GM23248 (cell line): Measurements from ENCODE around the gene SMO. TPM values are rescaled to one million over a fixed set of nuclear protein-coding genes. Genes with fewer than 3 reads are reported as not detected.

Experiments
- DNase-seq: peaks from one replicate; pipeline ENCODE4 v3.0.0-alpha.2; 2015
- H2AFZ ChIP-seq: fragments of 200-600 bp; sonication (generic); 2 replicates; pipeline ENCODE4 v1.6.1; 2016; ENCODE audit warnings: antibody characterized with exemption
- H3F3A ChIP-seq: fragments of 200-600 bp; sonication (generic); 2 replicates; pipeline ENCODE4 v1.6.1; 2016; ENCODE audit warnings: mild to moderate bottlenecking, antibody characterized with exemption, mixed run types; ENCODE audit not compliant: insufficient read depth
- H3K27ac ChIP-seq: fragments of 200-600 bp; sonication (generic); 2 replicates; pipeline ENCODE4 v1.5.1; 2016; ENCODE audit warnings: mild to moderate bottlenecking
- H3K27me3 ChIP-seq: fragments of 200-600 bp; sonication (generic); replicated peaks from 2 replicates; pipeline ENCODE4 v1.6.1; 2016; ENCODE audit warnings: mild to moderate bottlenecking; ENCODE audit not compliant: insufficient read depth
- H3K36me3 ChIP-seq: fragments of 200-600 bp; sonication (generic); 2 replicates; pipeline ENCODE4 v1.6.1; 2016; ENCODE audit warnings: low read depth, mild to moderate bottlenecking
- H3K4me1 ChIP-seq: fragments of 200-600 bp; sonication (generic); 2 replicates; pipeline ENCODE4 v1.6.1; 2016; ENCODE audit warnings: mild to moderate bottlenecking; ENCODE audit not compliant: insufficient read depth
- H3K4me2 ChIP-seq: fragments of 200-600 bp; sonication (generic); one replicate; pipeline ENCODE4 v1.6.1; 2016; ENCODE audit warnings: mild to moderate bottlenecking; ENCODE audit not compliant: unreplicated experiment
- H3K4me3 ChIP-seq: fragments of 200-600 bp; sonication (generic); 2 replicates; pipeline ENCODE4 v1.5.1; 2016; ENCODE audit warnings: mild to moderate bottlenecking
- H3K79me2 ChIP-seq: fragments of 200-600 bp; sonication (generic); 2 replicates; pipeline ENCODE4 v1.6.1; 2016; ENCODE audit warnings: mild to moderate bottlenecking; ENCODE audit not compliant: insufficient read depth
- H3K9ac ChIP-seq: fragments of 200-600 bp; sonication (generic); 2 replicates; pipeline ENCODE4 v1.6.1; 2016; ENCODE audit warnings: mild to moderate bottlenecking
- H3K9me2 ChIP-seq: fragments of 200-600 bp; sonication (generic); 2 replicates; pipeline ENCODE4 v1.6.1; 2016; ENCODE audit warnings: mixed run types, mild to moderate bottlenecking, moderate library complexity; ENCODE audit not compliant: insufficient read depth
- H3K9me3 ChIP-seq: fragments of 200-600 bp; sonication (generic); one replicate; pipeline ENCODE4 v1.6.1; 2017; ENCODE audit warnings: low read depth
- H4K20me1 ChIP-seq: fragments of 200-600 bp; sonication (generic); 2 replicates; pipeline ENCODE4 v1.6.0; 2016; ENCODE audit not compliant: insufficient read depth
- EZH2 ChIP-seq: fragments of 200-600 bp; sonication (generic); IDR thresholded peaks from 2 replicates; pipeline ENCODE4 v1.6.1; 2018; ENCODE audit warnings: antibody characterized with exemption, mild to moderate bottlenecking; ENCODE audit not compliant: insufficient read depth, poor library complexity, severe bottlenecking
- EZH2phosphoT487 ChIP-seq: fragments of 200-600 bp; sonication (generic); IDR thresholded peaks from 2 replicates; pipeline ENCODE4 v1.6.1; 2018; ENCODE audit warnings: antibody characterized with exemption, moderate library complexity, mild to moderate bottlenecking, low read depth; ENCODE audit not compliant: insufficient read depth
- WGBS, 2 experiments: methylation state at CpG; one replicate each; pipeline ENCODE4 v1.1.6; 2015 to 2017; ENCODE audit warnings: low lambda C conversion rate in 2 of 2, low coverage in 1 of 2; ENCODE audit errors: missing lambda C conversion rate in 2 of 2; 5-methylcytosine and 5-hydroxymethylcytosine counted together
- in situ Hi-C: fragments of 300-500 bp; cut with MboI; formaldehyde crosslinking; loops from 2 replicates; pipeline ENCODE4 v1.15.0; 2020
- polyA plus RNA-seq: library from polyadenylated mRNA; unstranded; fragments of >200 nt; fragmentation: Nextera tagmentation; extraction: Ambion mirVana; gene quantifications from 2 replicates; pipeline ENCODE4 v1.2.1, GENCODE V29; 2016
- total RNA-seq: library from RNA; depleted of rRNA; stranded (reverse); fragments of >200 nt; shearing (Covaris generic); gene quantifications from 2 replicates; pipeline ENCODE4 v1.2.3, GENCODE V29; 2014

SMO gene
- total and polyA plus RNA-seq, 2 experiments from 2014 or later, result 2.3 to 14.7 TPM

GRCh38 chr7:129146237-129146979 lies 42.0 kb upstream of the SMO start:
- Histone ChIP-seq H3K27ac (no peak overlapping the region), H3K4me3 (no peak overlapping the region), H3K36me3 (no peaks in the 10 kb centered on the region), H3K4me1 (no peaks in the 10 kb centered on the region), H3F3A (no peaks in the 10 kb centered on the region), H3K9ac (no peak overlapping the region), H3K79me2 (no peaks in the 10 kb centered on the region), H3K9me3 (no peaks in the 10 kb centered on the region), H3K27me3 (peaks cover 67% of the 10 kb centered on the region), H3K9me2 (no peaks in the 10 kb centered on the region), H3K4me2 (no peak overlapping the region), H2AFZ (no peak overlapping the region), H4K20me1 (no peaks in the 10 kb centered on the region)
- no peak for DNase-seq
- in situ Hi-C loops, result no loop called here
- WGBS, 2 experiments, result 60 to 71% methylated on average over 7 to 8 of the region's 8 CpGs
- TF ChIP-seq EZH2 (no peak), EZH2phosphoT487 (no peak)

GRCh38 chr7:129147731-129148130 lies 40.7 kb upstream of the SMO start:
- DNase-seq, result no peak
- Histone ChIP-seq H3K36me3 (no peaks in the 10 kb centered on the region), H4K20me1 (no peaks in the 10 kb centered on the region), H3K27ac (no peak overlapping the region), H3K9ac (no peak overlapping the region), H3K4me3 (no peak overlapping the region), H3K9me3 (no peaks in the 10 kb centered on the region), H2AFZ (no peak overlapping the region), H3K9me2 (no peaks in the 10 kb centered on the region), H3K4me2 (no peak overlapping the region), H3K79me2 (no peaks in the 10 kb centered on the region), H3K4me1 (no peaks in the 10 kb centered on the region), H3K27me3 (peaks cover 70% of the 10 kb centered on the region), H3F3A (no peaks in the 10 kb centered on the region)
- TF ChIP-seq EZH2phosphoT487 (no peak), EZH2 (no peak)
- 72 to 74% methylated on average over 3 of the region's 3 CpGs for WGBS, 2 experiments
- in situ Hi-C loops, result no loop called here

- in situ Hi-C loops, result no loop called here
- no peak for DNase-seq
- no peaks in the 10 kb centered on the region for H3K36me3 ChIP-seq
- H3K27me3 ChIP-seq, result peaks cover 65% of the 10 kb centered on the region
- H3K79me2 ChIP-seq, result no peaks in the 10 kb centered on the region
- H3K4me2 ChIP-seq, result no peak overlapping the region
- WGBS, 2 experiments, result 65 to 70% methylated on average over 8 of the region's 8 CpGs
- no peaks in the 10 kb centered on the region for H3F3A ChIP-seq
- H3K27ac ChIP-seq, result no peak overlapping the region
- H3K9me2 ChIP-seq, result no peaks in the 10 kb centered on the region
- no peak overlapping the region for H3K4me3 ChIP-seq
- TF ChIP-seq EZH2 (no peak), EZH2phosphoT487 (no peak)
- no peaks in the 10 kb centered on the region for H4K20me1 ChIP-seq
- no peaks in the 10 kb centered on the region for H3K9me3 ChIP-seq
- no peaks in the 10 kb centered on the region for H3K4me1 ChIP-seq
- H3K9ac ChIP-seq, result no peak overlapping the region
- no peak overlapping the region for H2AFZ ChIP-seq
Measured at GRCh38 chr7:129149511-129149910, 38.9 kb upstream of the SMO start.

- no peaks in the 10 kb centered on the region for H3K79me2 ChIP-seq
- H3K9me3 ChIP-seq, result no peaks in the 10 kb centered on the region
- H3K36me3 ChIP-seq, result no peaks in the 10 kb centered on the region
- in situ Hi-C loops, result no loop called here
- H3K4me2 ChIP-seq, result no peak overlapping the region
- H3K27me3 ChIP-seq, result peaks cover 72% of the 10 kb centered on the region
- no peak overlapping the region for H3K27ac ChIP-seq
- TF ChIP-seq EZH2 (no peak), EZH2phosphoT487 (no peak)
- WGBS, 2 experiments, result 56 to 62% methylated on average over 8 of the region's 8 CpGs
- no peaks in the 10 kb centered on the region for H3K4me1 ChIP-seq
- DNase-seq, result no peak
- H3K9me2 ChIP-seq, result no peaks in the 10 kb centered on the region
- no peaks in the 10 kb centered on the region for H4K20me1 ChIP-seq
- no peak overlapping the region for H3K9ac ChIP-seq
- H3F3A ChIP-seq, result no peaks in the 10 kb centered on the region
- no peak overlapping the region for H3K4me3 ChIP-seq
- H2AFZ ChIP-seq, result no peak overlapping the region
Measured at GRCh38 chr7:129150199-129150996, 38.0 kb upstream of the SMO start.
